OCI-LY3 (cell line): ENCODE measurements around the gene LHFPL2.

Experiments
- H2AFZ ChIP-seq: fragments of 200-600, 300-600 bp; shearing (Covaris generic); 2 replicates; pipeline ENCODE4 v1.6.0; 2014; ENCODE audit warnings: antibody characterized with exemption, low read depth, low read length
- H3K27ac ChIP-seq: fragments of 200-600, 300-600 bp; sonication (generic); 2 replicates; pipeline ENCODE4 v1.5.1; 2014; ENCODE audit warnings: mild to moderate bottlenecking, low read length, moderate library complexity, mixed read lengths
- H3K27me3 ChIP-seq: fragments of 200-600, 300-600 bp; sonication (generic); 2 replicates; pipeline ENCODE4 v1.6.1; 2014; ENCODE audit warnings: low read depth, low read length, mixed read lengths
- H3K36me3 ChIP-seq: fragments of 200-600, 300-600 bp; sonication (generic); replicated peaks from 2 replicates; pipeline ENCODE3; 2014; ENCODE audit warnings: low read depth, low read length, mixed read lengths
- H3K4me1 ChIP-seq: fragments of 300-600, 200-600 bp; sonication (generic); 2 replicates; pipeline ENCODE4 v1.6.1; 2014; ENCODE audit warnings: low read length, mixed read lengths
- H3K4me2 ChIP-seq: fragments of 200-600, 300-600 bp; sonication (generic); 2 replicates; pipeline ENCODE4 v1.6.1; 2014; ENCODE audit warnings: low read length, mixed read lengths
- H3K4me3 ChIP-seq: fragments of 300-600, 200-600 bp; sonication (generic); 2 replicates; pipeline ENCODE4 v1.5.1; 2014; ENCODE audit warnings: antibody characterized with exemption, mild to moderate bottlenecking, low read length, moderate library complexity
- H3K79me2 ChIP-seq: fragments of 300-600, 200-600 bp; shearing (Covaris generic); 2 replicates; pipeline ENCODE4 v1.6.1; 2014; ENCODE audit warnings: mild to moderate bottlenecking, low read length, mixed read lengths
- H3K9ac ChIP-seq: fragments of 300-600, 200-600 bp; shearing (Covaris generic); 2 replicates; pipeline ENCODE4 v1.6.0; 2014; ENCODE audit warnings: mild to moderate bottlenecking, low read length, moderate library complexity
- H3K9me3 ChIP-seq: fragments of 200-600, 300-600 bp; shearing (Covaris generic); 2 replicates; pipeline ENCODE4 v1.6.1; 2014; ENCODE audit warnings: low read length, mixed read lengths; ENCODE audit not compliant: insufficient read depth
- H4K20me1 ChIP-seq: fragments of 200-600, 300-600 bp; sonication (generic); 2 replicates; pipeline ENCODE4 v1.6.1; 2016; ENCODE audit warnings: low read length, mixed read lengths; ENCODE audit not compliant: insufficient read depth
- CTCF ChIP-seq: fragments of 200-600, 300-600 bp; sonication (generic); IDR thresholded peaks from 2 replicates; pipeline ENCODE4 v1.5.1; 2014; ENCODE audit warnings: antibody characterized with exemption, low read length, low read depth
- EZH2phosphoT487 ChIP-seq: fragments of 200-600 bp; shearing (Covaris generic); IDR thresholded peaks from 2 replicates; pipeline ENCODE4 v1.6.1; 2018; ENCODE audit warnings: antibody characterized with exemption, mixed run types, low read depth

LHFPL2 gene

GRCh38 chr5:78562001-78562400 is 86.6 kb downstream of the LHFPL2 start:
- Histone ChIP-seq H3K4me3 (no peak overlapping the region), H3K27me3 (no peaks in the 10 kb centered on the region), H2AFZ (no peak overlapping the region), H3K4me2 (no peak overlapping the region), H3K9me3 (no peaks in the 10 kb centered on the region), H3K79me2 (no peaks in the 10 kb centered on the region), H3K4me1 (no peaks in the 10 kb centered on the region), H3K27ac (no peak overlapping the region), H3K9ac (no peak overlapping the region), H4K20me1 (no peaks in the 10 kb centered on the region), H3K36me3 (no peaks in the 10 kb centered on the region)
- TF ChIP-seq EZH2phosphoT487 (no peak), CTCF (no peak)

- Histone ChIP-seq H4K20me1 (no peaks in the 10 kb centered on the region), H3K27ac (no peak overlapping the region), H3K27me3 (no peaks in the 10 kb centered on the region), H2AFZ (no peak overlapping the region), H3K4me1 (no peaks in the 10 kb centered on the region), H3K9ac (no peak overlapping the region), H3K79me2 (no peaks in the 10 kb centered on the region), H3K36me3 (no peaks in the 10 kb centered on the region), H3K4me2 (no peak overlapping the region), H3K4me3 (no peak overlapping the region), H3K9me3 (no peaks in the 10 kb centered on the region)
- no peak for TF ChIP-seq CTCF
- TF ChIP-seq EZH2phosphoT487, result no peak
These were observed 87.3 kb downstream of the LHFPL2 start for GRCh38 chr5:78561261-78561660.

- Histone ChIP-seq H4K20me1 (no peaks in the 10 kb centered on the region), H3K9ac (no peak overlapping the region), H3K9me3 (no peaks in the 10 kb centered on the region), H3K27ac (no peak overlapping the region), H3K27me3 (no peaks in the 10 kb centered on the region), H3K4me3 (no peak overlapping the region), H3K36me3 (no peaks in the 10 kb centered on the region), H2AFZ (no peak overlapping the region), H3K79me2 (no peaks in the 10 kb centered on the region), H3K4me2 (no peak overlapping the region), H3K4me1 (no peaks in the 10 kb centered on the region)
- TF ChIP-seq CTCF (no peak), EZH2phosphoT487 (no peak)
These were observed 88.3 kb downstream of the LHFPL2 start for GRCh38 chr5:78560000-78560855.

GRCh38 chr5:78557601-78558000 is 91.0 kb downstream of the LHFPL2 start:
- Histone ChIP-seq H3K9ac (no peak overlapping the region), H3K27me3 (no peaks in the 10 kb centered on the region), H3K79me2 (no peaks in the 10 kb centered on the region), H3K9me3 (no peaks in the 10 kb centered on the region), H2AFZ (no peak overlapping the region), H3K4me1 (no peaks in the 10 kb centered on the region), H3K4me3 (no peak overlapping the region), H3K36me3 (no peaks in the 10 kb centered on the region), H4K20me1 (no peaks in the 10 kb centered on the region), H3K27ac (no peak overlapping the region), H3K4me2 (no peak overlapping the region)
- no peak for TF ChIP-seq CTCF
- TF ChIP-seq EZH2phosphoT487, result no peak
